Cardiac muscle cell (in vitro differentiated cells and primary cell): ENCODE results near the gene PTPRD. TPM values are rescaled to one million over a fixed set of nuclear protein-coding genes. Genes with fewer than 3 reads are reported as not detected.

Experiments used
- DNase-seq, 2 donors: peaks; one replicate each; pipeline versions ENCODE4 v3.0.0 to v3.0.0-alpha.2; 2010 to 2017; ENCODE audit warnings: low read depth in 1 of 2, low spot score in 1 of 2
- H3K27ac ChIP-seq: fragments of 200-600 bp; sonication (generic); 2 replicates; pipeline ENCODE4 v1.5.1; 2016
- H3K27me3 ChIP-seq: fragments of 200-600 bp; sonication (generic); 2 replicates; pipeline ENCODE4 v1.6.0; 2016; ENCODE audit warnings: control low read depth
- H3K36me3 ChIP-seq: fragments of 200-600 bp; sonication (generic); 2 replicates; pipeline ENCODE4 v1.5.1; 2016; ENCODE audit warnings: control low read depth
- H3K4me1 ChIP-seq: fragments of 200-600 bp; sonication (generic); 2 replicates; pipeline ENCODE4 v1.8.1; 2017; ENCODE audit warnings: low read depth, mild to moderate bottlenecking, mixed run types
- H3K4me3 ChIP-seq: fragments of 200-600 bp; sonication (generic); 2 replicates; pipeline ENCODE4 v1.5.1; 2016; ENCODE audit warnings: mild to moderate bottlenecking
- H3K9me3 ChIP-seq: fragments of 200-600 bp; sonication (generic); 2 replicates; pipeline ENCODE4 v1.5.1; 2017; ENCODE audit warnings: low read depth, mild to moderate bottlenecking, control low read depth
- polyA plus RNA-seq: library from polyadenylated mRNA; unstranded; fragments of >200 nt; fragmentation: Nextera tagmentation; extraction: Ambion mirVana; gene quantifications from 2 replicates; pipeline ENCODE4 v1.2.1, GENCODE V29; 2016
- total RNA-seq: library from RNA; depleted of rRNA; stranded (reverse); fragments of >200 nt; gene quantifications from 2 replicates; pipeline ENCODE4 v1.2.3, GENCODE V29; 2016
- TF ChIP-seq, protein P1 (sequence below): IDR thresholded peaks from 2 replicates; pipeline ENCODE4 v1.5.1; 2012; ENCODE audit warnings: low read depth, mild to moderate bottlenecking, low read length

The PTPRD gene
- total and polyA plus RNA-seq, 2 experiments from 2014 or later: 37.0 to 287 TPM

DNA sequence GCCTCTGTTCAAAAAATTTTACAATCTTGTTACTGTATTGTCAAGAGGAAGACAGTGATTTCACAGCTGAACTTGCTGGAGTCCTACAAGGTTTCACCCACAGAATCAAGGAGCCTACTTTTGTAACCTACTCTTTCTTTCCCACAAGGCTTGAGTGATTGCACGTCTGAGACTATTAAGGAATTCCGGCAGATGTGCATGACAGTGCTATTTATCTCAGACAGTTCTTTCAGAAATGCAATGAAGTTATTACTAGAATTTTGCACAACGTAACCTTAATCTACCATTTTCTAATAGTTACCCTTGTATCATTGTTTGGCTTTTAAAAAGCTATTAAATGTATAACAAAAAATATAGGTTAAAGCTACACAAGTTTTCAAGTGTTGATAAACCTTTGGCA lies 400.1 kb downstream of the PTPRD start:
- no peak overlapping the region for H3K4me3 ChIP-seq
- H3K27ac ChIP-seq: no peak overlapping the region
- H3K36me3 ChIP-seq: no peaks in the 10 kb centered on the region
- no peaks in the 10 kb centered on the region for H3K9me3 ChIP-seq
- no peaks in the 10 kb centered on the region for H3K4me1 ChIP-seq
- H3K27me3 ChIP-seq: no peaks in the 10 kb centered on the region
- TF ChIP-seq, protein P1, sequence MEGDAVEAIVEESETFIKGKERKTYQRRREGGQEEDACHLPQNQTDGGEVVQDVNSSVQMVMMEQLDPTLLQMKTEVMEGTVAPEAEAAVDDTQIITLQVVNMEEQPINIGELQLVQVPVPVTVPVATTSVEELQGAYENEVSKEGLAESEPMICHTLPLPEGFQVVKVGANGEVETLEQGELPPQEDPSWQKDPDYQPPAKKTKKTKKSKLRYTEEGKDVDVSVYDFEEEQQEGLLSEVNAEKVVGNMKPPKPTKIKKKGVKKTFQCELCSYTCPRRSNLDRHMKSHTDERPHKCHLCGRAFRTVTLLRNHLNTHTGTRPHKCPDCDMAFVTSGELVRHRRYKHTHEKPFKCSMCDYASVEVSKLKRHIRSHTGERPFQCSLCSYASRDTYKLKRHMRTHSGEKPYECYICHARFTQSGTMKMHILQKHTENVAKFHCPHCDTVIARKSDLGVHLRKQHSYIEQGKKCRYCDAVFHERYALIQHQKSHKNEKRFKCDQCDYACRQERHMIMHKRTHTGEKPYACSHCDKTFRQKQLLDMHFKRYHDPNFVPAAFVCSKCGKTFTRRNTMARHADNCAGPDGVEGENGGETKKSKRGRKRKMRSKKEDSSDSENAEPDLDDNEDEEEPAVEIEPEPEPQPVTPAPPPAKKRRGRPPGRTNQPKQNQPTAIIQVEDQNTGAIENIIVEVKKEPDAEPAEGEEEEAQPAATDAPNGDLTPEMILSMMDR: no peak
- no peak for DNase-seq

DNA sequence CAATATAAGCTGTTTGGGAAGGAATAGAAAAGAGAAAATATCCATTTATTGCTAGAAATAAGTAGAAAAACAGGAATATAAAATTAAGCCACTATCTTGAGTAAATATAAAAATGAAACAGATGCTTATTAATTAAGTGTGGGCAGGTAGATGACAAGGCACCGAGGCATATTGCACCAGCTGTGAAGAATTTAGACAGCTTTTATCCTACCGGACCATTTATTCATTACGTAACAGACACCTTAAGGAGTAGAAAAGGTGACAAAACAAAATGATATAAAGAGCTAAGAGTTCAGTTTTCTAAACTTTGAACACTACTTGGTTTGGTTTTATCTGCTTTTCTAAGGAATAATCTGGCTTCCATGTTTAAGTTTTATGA lies 404.1 kb downstream of the PTPRD start:
- no peak overlapping the region for H3K27ac ChIP-seq
- no peaks in the 10 kb centered on the region for H3K36me3 ChIP-seq
- H3K4me3 ChIP-seq: no peak overlapping the region
- no peak for DNase-seq
- H3K9me3 ChIP-seq: no peaks in the 10 kb centered on the region
- H3K27me3 ChIP-seq: no peaks in the 10 kb centered on the region
- no peaks in the 10 kb centered on the region for H3K4me1 ChIP-seq
- TF ChIP-seq, protein P1: no peak

DNA sequence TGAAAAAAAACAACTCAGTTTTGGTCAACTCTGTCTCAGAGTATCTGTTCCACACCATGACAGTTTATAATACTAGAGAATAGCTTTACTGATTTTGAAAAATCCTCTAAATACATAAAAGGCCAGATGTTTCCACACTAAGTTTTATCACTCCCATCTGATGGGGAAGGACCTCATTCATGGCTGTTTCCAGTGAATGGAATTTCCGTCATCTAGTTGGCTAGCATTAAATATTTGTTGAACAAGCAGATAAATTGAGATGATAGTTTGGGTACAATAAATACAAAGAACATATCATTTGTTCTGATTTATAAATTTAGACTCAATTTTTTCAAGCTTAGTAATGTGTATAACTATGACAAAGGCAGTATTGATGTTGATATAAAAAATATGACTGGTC lies 408.5 kb downstream of the PTPRD start:
- Histone ChIP-seq H3K36me3 (no peaks in the 10 kb centered on the region), H3K4me3 (no peak overlapping the region), H3K9me3 (no peaks in the 10 kb centered on the region), H3K27ac (no peak overlapping the region), H3K4me1 (no peaks in the 10 kb centered on the region), H3K27me3 (no peaks in the 10 kb centered on the region)
- no peak for DNase-seq
- TF ChIP-seq, protein P1: no peak

DNA sequence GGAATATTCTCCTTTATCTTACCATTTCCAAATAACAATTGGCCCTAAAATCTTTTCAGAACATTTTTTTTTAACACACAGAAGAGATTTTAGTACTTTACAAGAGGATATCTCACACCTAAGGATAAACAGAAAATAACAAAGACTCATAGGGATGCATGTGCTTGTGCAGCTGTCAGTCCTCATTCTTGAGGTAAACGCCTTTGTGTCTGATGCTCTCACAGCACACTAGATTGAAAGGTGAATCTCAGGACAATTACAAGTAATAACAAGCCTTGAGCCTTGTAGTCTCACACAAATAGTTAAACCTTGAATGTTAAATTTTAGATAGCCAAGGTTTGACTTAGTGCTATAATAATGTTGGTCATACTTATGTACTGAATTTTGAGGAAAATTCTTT lies 439.2 kb downstream of the PTPRD start:
- TF ChIP-seq, protein P1: no peak
- Histone ChIP-seq H3K9me3 (no peaks in the 10 kb centered on the region), H3K4me3 (no peak overlapping the region), H3K27ac (no peak overlapping the region), H3K27me3 (no peaks in the 10 kb centered on the region), H3K36me3 (no peaks in the 10 kb centered on the region), H3K4me1 (no peaks in the 10 kb centered on the region)
- no peak for DNase-seq

DNA sequence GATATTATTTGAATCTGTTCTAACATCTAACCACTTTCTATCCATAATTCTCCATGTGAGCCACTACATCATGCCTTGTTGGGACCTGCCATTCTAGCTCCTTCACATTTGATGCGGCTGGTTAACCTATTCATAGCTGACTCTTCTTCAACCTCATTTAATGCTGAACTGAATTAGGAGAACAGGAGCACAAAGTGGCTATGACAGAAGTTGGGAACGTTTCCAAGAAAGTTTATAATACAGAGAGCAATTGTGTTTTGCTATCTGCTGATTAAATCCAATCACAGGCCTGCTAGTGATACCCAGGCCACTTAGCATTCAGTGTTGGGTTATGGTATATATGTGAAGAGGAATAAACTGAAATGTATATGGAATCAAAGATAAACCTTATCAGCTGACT lies 440.3 kb downstream of the PTPRD start:
- TF ChIP-seq, protein P1: no peak
- no peak overlapping the region for H3K27ac ChIP-seq
- no peaks in the 10 kb centered on the region for H3K27me3 ChIP-seq
- no peaks in the 10 kb centered on the region for H3K4me1 ChIP-seq
- H3K36me3 ChIP-seq: no peaks in the 10 kb centered on the region
- no peak overlapping the region for H3K4me3 ChIP-seq
- H3K9me3 ChIP-seq: no peaks in the 10 kb centered on the region
- DNase-seq: no peak

DNA sequence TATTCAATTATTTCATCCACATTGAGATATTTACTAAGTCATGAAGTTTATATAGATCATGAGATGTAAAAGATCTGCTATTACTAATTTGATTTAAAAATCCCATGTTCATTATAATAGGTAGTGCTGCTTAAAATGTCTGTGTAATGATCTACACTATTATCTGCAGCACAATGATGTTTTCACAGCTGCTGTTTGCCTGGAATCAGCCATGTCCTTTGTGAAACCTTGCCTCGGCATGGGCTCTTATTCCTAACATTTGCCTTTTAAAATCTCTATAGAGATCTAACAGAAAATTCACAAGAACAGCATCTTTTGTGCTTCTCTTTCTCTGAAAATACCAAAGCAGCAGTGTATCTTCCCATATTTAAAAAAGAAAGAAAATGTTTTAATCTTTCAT lies 444.6 kb downstream of the PTPRD start:
- Histone ChIP-seq H3K36me3 (no peaks in the 10 kb centered on the region), H3K27me3 (no peaks in the 10 kb centered on the region), H3K9me3 (no peaks in the 10 kb centered on the region), H3K4me3 (no peak overlapping the region), H3K4me1 (no peaks in the 10 kb centered on the region), H3K27ac (no peak overlapping the region)
- TF ChIP-seq, protein P1: no peak
- DNase-seq: no peak
